ENCODE results near the gene SPON1. TPM values are rescaled to one million over a fixed set of nuclear protein-coding genes. Genes with fewer than 3 reads are reported as not detected.
A peak's percentile ranks its signal among the peaks of the same experiment; 100 is the strongest.

The SPON1 gene
- total RNA-seq, 1 donor from 2014 or later: 328 TPM

- no peak for DNase-seq (ENCODE audit: low spot score)
These were observed 73.9 kb downstream of the SPON1 start for GRCh38 chr11:14036469-14036868.

DNA sequence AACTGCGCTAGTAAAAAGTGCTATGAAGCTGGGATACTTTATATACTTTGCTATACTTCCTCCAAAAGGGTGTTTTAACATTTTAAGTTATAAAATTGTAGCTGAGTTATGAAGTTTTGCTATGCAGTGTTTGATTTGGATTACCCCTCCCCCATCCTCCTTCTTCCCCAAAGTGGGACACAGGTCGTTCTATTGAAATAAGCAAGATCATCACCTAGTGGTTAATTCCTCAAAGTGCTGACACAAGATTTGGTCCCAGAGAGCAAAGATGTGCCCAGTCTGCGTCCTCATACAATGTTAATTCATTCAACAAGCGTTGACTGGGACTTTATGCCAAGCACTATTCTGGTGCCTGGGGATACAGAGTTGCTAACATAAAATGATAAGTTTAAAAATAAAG is 78.5 kb downstream of the SPON1 start:
- no peak for DNase-seq (ENCODE audit: low spot score)

DNA sequence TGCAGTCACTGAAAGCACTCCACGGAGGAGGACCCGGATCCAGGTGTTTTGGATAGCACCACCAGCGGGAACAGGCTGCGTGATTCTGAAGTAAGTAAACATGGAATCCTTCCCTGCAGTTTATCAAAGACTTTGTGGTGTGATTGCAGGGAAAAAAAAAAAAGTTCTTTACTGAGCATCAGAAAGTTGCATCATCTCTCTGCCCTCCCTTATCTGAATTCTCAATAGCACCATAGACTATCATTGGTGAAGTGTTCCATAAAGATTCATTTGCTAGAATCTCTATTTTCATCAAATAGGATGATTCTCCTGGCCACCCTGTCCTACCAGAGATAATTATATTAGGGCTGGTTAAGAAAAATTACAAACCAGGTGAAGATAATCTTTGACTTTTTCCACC is 79.0 kb downstream of the SPON1 start:
- no peak for DNase-seq (ENCODE audit: low spot score)

DNA sequence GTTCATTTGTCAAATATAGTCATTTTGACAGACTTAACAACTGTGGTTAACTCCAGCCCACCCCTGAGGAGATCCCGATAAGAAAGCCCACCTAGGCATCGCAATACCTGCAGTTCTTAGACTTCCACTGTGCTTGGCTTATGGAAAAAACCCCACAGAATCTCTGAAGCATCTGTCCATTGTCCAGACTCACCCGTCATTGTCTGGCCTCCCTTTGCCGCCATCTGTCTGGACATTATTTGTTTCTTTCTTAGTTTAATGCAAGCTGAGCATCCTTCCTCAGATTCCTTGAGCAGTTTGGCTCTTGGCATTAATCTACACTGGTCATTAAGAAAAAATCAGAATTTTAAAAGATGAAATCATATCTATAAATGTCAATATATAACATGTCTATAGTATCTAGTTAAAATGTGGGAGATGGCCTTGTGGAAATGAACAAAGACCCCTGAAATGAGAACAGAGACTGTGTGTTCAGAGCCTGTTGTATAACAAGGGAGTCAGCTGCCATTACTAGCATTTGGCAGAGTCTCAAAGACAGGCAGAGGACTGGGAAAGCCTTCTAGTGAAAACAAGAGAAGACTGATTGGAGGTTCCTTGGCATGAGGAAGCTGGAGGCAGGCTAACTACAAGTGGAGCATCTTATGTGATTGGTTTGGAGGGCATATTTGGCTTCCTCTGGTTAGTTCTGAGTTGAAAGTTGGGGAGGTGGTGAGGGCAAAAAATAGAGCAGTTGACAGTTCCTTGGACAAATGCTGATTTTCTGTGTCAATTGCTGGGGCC is 80.4 kb downstream of the SPON1 start:
- DNase-seq (ENCODE audit: low spot score): no peak

DNA sequence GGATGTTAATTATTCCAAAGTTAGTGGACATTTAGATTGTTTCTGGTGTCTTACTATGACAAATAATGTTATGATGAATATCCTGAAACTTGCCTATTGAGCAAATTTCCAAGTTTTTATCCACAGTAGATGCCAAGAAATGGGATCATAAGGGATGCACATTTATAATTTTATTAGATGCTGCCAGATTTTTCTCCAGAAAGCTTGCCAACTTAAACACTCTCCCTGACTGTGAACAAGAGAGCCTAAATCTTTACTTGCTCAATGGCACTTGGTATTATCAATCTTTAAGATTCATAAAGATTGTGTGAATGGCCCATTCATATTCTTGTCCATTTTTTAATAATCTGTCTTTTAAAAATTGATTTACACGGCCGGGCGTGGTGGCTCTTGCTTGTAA is 82.4 kb downstream of the SPON1 start:
- DNase-seq (ENCODE audit: low spot score): no peak

DNA sequence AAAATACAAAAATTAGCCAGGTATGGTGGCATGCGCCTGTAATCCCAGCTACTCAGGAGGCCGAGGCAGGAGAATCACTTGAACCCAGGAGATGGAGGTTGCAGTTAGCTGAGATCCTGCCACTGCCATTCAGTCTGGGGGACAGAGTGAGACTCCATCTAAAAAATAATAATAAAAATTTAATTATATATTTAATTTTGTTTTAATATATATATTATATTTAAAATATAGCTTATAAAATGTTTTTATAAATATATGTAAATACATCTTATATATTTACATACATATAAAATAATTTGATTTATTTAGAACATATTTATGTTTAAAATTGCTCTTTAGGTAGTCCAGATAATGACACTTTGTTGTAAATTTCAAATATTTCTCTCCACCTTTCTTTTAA is 82.9 kb downstream of the SPON1 start:
- no peak for DNase-seq (ENCODE audit: low spot score)

DNA sequence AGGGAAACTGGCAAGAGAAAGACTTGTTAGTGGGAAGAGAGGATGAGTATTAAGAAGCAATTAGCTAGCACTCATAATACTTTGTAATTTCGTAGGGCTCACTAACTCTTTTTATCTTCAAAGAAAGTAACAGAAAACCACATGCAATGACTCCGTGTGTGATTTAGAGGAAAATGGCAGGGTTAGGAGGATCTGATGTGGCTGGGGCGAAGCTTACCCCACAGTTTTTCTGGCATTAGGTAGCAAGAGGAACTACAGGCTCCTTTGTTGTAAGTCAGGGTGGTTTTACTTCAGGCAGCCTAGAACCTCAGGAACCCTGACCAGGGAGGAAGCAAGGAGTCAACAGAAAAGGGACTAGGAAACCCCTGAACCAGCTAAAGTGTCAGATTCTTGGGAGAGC is 89.7 kb downstream of the SPON1 start:
- no peak for DNase-seq (ENCODE audit: low spot score)

- peak; percentile 61 for DNase-seq (ENCODE audit: low spot score)
These were observed 91.9 kb downstream of the SPON1 start for GRCh38 chr11:14054116-14055107.

DNA sequence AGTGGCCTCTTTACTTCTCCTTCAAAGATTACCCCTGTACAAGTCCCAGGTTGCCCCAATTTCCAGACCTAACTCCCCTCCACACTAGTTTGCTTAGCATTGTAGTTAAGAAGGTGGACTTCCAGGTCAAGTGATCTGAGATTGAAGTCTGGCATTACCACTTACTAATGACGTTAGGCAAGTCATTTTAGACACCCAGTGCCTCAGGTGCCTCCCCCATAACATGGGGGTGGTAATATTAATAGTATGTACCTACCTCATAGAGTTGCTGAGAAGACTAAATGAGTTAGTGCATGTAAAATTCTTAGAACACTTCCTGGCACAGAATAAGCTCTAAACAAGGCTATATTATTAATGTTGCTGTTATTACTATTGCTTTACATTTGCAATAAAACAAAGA is 93.4 kb downstream of the SPON1 start:
- no peak for DNase-seq (ENCODE audit: low spot score)

GRCh38 chr11:14058061-14058460 is 95.5 kb downstream of the SPON1 start:
- no peak for DNase-seq (ENCODE audit: low spot score)

GRCh38 chr11:14059491-14059890 is 97.0 kb downstream of the SPON1 start:
- DNase-seq (ENCODE audit: low spot score): peak; percentile 30

GRCh38 chr11:14061721-14062120 is 99.2 kb downstream of the SPON1 start:
- DNase-seq (ENCODE audit: low spot score): no peak

- peak; percentile 77 for DNase-seq (ENCODE audit: low spot score)
These were observed 102.6 kb downstream of the SPON1 start for GRCh38 chr11:14065141-14065540.

- peak; percentile 81 for DNase-seq (ENCODE audit: low spot score)
These were observed 103.2 kb downstream of the SPON1 start for GRCh38 chr11:14065681-14066080.

- DNase-seq (ENCODE audit: low spot score): no peak
These were observed 105.2 kb downstream of the SPON1 start for GRCh38 chr11:14067686-14068085.

GRCh38 chr11:14070896-14071295 is 108.4 kb downstream of the SPON1 start:
- DNase-seq (ENCODE audit: low spot score): peak; percentile 59

- DNase-seq (ENCODE audit: low spot score): peak; percentile 30
These were observed 111.4 kb downstream of the SPON1 start for GRCh38 chr11:14073849-14074476.

DNA sequence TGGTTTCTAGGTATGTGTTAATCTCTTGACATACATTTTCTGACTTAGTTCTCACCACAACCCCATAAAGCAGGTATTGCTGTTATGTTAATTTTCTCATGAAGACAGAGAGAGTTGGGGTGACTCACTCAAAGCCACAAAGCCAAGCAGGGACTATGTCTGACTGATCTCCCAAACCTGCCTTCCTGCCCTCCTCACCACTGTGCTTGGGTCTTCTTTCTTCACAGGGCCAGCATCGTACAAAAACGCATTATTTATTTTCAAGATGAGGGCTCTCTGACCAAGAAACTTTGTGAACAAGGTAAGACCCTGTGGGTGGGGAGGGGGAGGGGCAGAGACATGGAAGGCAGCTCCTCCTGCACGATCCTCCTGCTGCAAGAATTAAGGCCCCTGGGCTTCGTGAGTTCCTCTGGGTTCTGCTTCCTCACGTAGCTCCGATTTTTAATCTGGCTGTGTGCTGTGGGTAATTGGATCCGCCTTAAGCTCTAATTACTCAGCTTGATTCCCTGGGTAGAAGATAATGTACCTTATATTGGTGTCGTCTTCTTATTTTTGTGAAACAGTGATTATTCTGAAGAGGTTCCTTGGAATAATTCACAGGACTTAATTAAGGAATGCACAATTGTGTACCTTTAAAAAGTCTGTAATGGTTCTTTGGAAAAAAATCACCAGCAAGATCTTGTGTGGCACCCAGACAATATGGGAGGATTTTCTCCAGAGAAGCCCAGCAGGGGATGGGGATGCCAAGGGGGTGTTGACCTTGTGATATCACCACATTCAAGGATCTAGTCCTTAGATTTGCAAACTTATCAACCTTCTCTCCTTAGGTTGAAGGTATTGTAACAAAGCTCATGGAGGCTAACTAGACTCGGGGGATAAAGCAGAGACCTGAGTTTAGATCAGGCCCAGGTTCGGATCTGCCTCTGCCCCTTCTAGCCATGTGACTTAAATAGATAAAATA is 112.9 kb downstream of the SPON1 start:
- no peak for DNase-seq (ENCODE audit: low spot score)

DNA sequence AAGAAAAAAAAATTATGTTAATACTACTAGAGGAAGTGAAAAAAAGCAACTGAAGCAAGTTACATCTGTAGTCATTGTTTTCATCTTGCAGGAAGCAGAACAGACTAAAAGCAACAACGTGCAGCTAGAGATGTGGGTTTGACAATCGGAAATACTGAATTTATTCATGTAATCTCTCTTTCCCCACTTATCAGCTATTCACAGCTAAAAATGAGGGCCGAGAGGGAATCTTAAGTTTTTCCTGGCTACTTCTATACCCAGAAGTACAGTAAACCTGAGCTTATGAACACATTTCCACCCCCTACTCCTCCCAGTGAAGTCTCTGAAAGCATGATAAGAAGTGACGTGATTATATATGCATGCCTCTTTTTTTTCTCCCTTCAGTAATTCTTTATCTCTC is 116.5 kb downstream of the SPON1 start:
- DNase-seq (ENCODE audit: low spot score): peak; percentile 93

DNA sequence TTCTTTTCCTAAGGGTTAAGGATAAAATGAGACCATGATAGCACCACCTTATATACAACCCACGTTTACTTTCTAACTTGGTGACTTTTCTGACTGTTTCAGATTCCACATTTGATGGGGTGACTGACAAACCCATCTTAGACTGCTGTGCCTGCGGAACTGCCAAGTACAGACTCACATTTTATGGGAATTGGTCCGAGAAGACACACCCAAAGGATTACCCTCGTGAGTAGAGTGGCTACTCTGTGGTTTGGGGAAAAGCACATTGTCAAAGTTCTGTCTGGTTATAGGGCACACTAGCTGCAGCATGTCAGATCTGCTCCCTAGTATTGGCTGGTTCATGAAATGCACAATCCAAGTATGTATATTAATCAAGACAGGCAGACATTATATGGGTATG is 117.3 kb downstream of the SPON1 start:
- peak; percentile 80 for DNase-seq (ENCODE audit: low spot score)
